ENCODE results near the gene CHAT. TPM values are rescaled to one million over a fixed set of nuclear protein-coding genes. Genes with fewer than 3 reads are reported as not detected.
"Not testable (repeated sequence)": the region's sequence is repeated elsewhere in the genome, so short reads cannot be mapped to it uniquely, and the experiment has no call there.

The CHAT gene
- total RNA-seq, 1 donor from 2014 or later: not detected

DNA sequence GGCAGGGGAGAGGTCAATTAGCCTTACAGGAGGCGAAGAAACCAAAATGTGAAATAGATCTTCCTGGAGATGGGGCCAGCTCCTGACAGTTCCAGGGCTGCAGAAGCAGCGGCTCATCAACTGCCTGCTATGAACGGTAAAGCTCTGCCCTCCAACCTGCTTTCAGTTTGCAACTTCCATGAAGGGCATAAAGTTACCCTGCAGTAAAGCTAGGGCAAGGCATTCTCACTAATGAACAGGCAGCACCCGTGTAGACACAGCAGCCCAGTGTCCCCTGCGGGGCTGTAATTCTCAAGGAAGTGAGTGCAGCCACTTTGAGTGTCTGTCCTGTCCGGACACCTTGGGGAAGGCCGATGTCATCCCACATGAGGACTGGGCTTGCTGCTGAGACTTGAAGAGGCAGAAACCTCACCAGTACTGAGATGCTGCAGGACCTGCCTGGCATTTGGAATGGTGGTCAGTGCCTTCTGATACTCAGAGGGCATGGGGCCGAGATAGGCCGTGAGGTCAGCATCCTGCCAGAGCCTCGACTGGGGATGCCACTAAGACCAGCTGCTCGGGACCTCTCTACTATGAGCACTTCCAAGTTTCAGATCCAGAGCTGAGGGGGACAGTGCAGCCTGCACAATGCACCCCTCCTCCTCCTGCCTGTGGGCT lies 39.6 kb downstream of the CHAT start:
- no peak for DNase-seq (ENCODE audit: low read depth)

DNA sequence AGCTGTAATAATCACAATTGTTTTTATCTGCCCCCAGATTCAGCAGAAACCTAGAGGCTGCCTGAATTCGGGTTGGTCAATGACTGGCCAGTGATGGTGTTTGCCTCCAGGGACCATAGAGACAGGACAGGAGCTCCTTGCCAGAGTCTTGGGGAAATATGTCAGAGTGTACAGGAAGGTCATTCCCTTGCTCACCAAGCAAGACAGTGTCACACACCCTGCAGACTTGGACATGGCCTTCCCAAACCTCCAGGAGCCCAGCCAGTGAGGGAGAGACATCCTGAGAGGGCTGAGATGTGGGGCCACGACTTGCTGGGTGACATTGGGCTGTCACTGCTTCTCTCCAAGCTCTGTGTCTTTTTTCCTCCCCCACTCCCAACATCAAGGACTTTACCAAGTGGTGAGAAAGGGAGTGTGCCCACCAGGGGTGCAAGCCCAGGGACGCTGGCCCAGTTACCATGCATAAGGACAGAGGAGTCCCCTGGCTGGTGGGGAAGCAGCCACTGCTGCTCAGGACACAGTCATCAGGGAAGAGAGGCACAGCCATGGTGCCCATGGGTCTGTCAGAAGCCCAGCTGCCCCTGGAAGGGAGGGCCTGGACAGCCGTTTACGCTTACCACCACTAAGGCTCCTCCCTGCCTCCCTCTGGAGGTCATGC lies 40.3 kb downstream of the CHAT start:
- DNase-seq (ENCODE audit: low read depth): no peak

- DNase-seq (ENCODE audit: low read depth): no peak
Observed at GRCh38 chr10:49655099-49655498, 41.3 kb downstream of the CHAT start.

DNA sequence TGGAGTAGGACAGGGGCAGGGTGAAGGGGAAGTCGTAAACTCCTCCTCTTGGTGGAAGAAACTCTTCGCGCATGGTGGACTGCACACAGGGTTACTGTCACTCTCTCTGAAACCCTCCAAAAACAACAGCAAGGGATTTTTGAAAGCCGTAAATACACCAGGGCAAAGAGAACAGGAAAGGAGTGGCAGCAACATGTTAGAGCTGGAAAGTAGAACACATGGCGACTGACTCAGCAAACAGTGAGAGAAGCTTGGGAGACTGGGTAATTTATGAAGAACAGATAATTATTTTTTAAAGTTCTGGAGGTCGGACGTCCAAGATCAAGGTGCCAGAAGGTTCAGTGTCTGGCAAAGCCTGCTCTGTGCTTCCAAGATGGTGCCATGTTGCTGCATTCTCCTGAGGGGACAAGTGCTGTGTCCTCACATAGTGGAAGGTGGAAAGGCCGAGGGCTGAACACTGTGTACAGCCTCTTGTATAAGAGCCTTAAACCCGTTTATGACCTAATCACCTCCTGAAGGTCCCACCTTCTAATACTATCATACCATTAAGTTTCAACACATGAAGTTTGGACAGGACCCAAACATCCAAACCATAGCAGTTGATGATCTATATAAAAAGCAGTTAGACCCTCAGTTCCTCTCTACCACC lies 43.1 kb downstream of the CHAT start:
- DNase-seq (ENCODE audit: low read depth): no peak

- DNase-seq (ENCODE audit: low read depth): no peak
Observed at GRCh38 chr10:49657606-49658005, 43.8 kb downstream of the CHAT start.

DNA sequence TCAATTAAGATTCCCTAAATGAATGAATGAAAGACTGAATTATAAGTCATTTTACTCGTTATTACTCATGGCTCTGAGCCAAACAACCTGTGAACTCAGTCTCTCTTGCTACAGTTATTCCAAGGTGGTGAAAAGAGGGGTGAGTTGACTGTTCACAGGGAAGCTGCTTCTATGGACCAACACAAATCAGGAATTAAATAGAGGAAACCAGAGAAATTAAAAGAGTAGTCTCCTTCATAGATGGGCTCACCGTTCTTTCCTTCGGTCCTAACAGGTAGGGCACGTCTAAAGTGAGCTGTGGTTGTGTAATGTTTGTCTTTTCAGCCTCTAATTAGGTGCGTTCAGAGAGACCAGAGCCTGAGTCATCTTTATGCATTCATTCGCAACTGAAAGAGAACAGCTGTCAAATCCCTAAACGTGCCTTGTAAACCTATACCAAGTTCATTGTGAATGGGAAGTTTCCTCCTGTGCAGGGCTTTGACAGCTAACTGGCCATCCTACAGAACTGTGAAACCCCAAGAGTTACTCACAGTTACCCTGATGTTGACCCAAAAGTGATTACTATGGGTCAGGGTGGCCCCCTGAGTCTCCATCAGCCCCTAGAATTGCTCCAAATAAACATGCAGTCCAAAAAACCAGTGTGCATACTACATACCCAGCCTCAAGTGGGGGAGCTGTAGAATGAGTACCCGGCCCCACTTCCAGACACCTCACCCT lies 47.5 kb downstream of the CHAT start:
- DNase-seq (ENCODE audit: low read depth): peak; percentile 1

- DNase-seq (ENCODE audit: low read depth): no peak
Observed at GRCh38 chr10:49662169-49662830, 48.5 kb downstream of the CHAT start.

DNA sequence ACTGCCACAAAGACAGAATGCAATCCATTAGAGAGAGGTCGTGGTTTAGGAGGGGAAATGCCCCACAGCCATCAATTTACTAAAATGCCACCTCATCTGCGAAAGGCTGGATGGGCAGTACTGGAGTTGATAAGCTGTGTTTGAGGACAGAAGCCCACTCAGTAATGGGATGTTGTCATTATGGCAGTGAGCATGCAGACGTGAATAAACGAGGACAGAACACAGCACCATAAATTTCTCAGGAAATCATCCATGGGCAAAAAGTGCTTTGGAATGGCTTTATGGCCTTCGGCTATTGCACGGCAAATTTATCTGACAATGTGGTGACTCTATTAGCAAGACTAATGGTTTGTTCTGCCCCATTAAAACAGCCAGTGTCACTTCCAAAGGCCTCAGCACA lies 49.8 kb downstream of the CHAT start:
- DNase-seq (ENCODE audit: low read depth): no peak

DNA sequence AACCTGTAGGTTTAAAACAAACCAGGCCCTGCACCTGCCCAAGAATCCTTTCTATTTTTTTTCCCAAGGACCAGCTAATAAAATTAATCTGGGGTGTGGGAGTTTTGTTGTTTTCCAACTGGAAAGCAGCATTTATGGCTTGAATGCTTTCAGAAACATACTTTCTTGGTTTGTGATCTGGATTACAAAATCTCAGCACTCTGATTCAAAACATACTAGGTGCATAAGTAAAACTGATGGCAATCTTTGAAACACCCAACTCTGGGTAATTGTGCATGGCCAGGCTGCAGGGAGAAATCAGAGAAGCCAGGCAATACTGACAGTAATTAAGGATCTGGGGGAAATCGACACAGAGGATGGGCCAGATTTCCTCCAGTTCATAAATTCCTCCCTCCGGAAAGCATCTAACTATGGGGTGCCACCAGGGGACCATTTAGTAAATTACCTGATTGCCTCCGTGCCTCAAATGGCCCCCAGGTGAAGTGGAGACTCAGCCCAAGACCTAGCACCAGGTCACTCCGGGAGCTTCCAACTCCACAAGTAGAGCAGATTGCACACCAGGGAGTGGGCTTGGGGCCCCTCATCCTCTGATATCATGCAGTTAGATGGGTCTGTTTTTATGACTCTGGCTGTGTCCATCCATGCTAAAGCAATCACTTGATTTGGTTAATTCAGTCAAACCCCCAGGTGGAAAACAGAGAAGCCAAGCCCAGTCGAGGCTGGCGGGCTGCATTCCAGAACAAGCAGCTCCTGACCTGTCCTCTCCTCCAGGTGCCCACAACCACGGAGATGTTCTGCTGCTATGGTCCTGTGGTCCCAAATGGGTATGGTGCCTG lies 50.4 kb downstream of the CHAT start:
- DNase-seq (ENCODE audit: low read depth): no peak

GRCh38 chr10:49664842-49665355 lies 51.1 kb downstream of the CHAT start:
- DNase-seq (ENCODE audit: low read depth): no peak

- no peak for DNase-seq (ENCODE audit: low read depth)
Observed at GRCh38 chr10:49666054-49666615, 52.3 kb downstream of the CHAT start.

DNA sequence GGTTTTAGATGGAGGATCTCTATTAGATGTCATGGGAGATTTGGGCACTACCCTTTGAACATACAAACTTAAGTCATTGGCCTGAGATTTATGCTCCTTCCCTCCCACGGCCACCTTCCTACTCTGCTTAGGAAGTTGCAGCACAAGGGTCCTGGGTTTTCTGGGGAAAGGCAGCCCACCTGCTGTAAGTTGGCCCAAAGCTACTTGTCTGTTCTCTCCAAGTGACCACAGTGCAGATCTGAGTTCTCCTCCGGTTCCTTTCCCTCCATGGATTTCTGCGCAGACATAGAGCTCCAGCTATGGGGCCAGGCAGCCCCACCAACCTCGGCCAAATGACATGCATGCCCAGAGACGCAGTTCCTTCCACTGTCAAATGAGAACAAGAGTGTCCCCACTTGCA lies 52.8 kb downstream of the CHAT start:
- DNase-seq (ENCODE audit: low read depth): no peak

GRCh38 chr10:49667991-49668390 lies 54.2 kb downstream of the CHAT start:
- DNase-seq (ENCODE audit: low read depth): no peak

GRCh38 chr10:49668684-49669083 lies 54.8 kb downstream of the CHAT start:
- DNase-seq (ENCODE audit: low read depth): no peak

- no peak for DNase-seq (ENCODE audit: low read depth)
Observed at GRCh38 chr10:49678827-49679479, 65.1 kb downstream of the CHAT start.

- peak; percentile 21 for DNase-seq (ENCODE audit: low read depth)
Observed at GRCh38 chr10:49679480-49679893, 65.7 kb downstream of the CHAT start, which contains the start of gene C10orf53. TSS of gene C10orf53 (plus strand) at chr10:49679651. CDS start at chr10:49679698, 47 bp downstream.

DNA sequence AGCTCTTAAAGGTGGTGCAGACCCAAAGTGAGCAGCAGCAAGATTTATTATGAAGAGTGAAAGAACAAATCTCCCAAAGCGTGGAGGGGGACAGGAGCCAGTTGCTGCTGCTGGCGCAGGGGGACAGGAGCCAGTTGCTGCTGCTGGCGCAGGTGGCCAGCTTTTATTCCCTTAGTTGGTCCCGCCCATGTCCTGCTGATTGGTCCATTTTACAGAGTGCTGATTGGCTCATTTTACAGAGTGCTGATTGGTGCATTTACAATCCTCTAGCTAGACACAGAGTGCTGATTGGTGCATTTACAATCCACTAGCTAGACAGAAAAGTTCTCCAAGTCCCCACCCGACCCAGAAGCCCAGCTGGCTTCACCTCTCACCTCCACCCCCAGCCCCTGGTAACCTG lies 68.6 kb downstream of the CHAT start:
- not testable (repeated sequence) for DNase-seq (ENCODE audit: low read depth)

DNA sequence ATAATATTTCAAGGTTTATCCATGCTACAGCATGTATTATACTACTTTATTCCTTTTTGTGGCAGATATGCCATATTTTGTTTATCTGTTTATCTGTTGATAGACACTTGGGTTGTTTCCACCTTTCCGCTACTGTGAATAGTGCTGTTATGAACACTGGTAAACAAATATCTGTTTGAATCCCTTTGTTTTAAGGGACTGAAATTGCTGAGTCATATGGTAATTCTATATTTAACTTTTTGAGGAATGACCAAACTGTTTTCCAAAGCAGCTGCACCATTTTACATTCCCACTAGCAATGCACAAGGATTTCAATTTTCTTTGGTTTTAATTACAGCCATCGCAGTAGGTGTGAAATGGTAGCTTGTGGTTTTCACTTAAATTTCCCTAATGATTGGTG lies 69.0 kb downstream of the CHAT start:
- no peak for DNase-seq (ENCODE audit: low read depth)

GRCh38 chr10:49686651-49687050 lies 72.8 kb downstream of the CHAT start:
- DNase-seq (ENCODE audit: low read depth): no peak
